Kidney epithelial cell (primary cell): ENCODE results near the gene AXIN1. TPM values are rescaled to one million over a fixed set of nuclear protein-coding genes. Genes with fewer than 3 reads are reported as not detected.
A peak's percentile ranks its signal among the peaks of the same experiment; 100 is the strongest.
"Not testable (repeated sequence)": the region's sequence is repeated elsewhere in the genome, so short reads cannot be mapped to it uniquely, and the experiment has no call there.

Experiments
- DNase-seq: peaks from one replicate; pipeline ENCODE4 v3.0.0-alpha.2; 2010; ENCODE audit warnings: low read depth
- H3K27me3 ChIP-seq: 2 replicates; pipeline ENCODE4 v1.6.0; 2011; ENCODE audit warnings: low read length; ENCODE audit not compliant: control insufficient read depth, insufficient read depth
- H3K36me3 ChIP-seq: 2 replicates; pipeline ENCODE4 v1.5.1; 2011; ENCODE audit warnings: low read length; ENCODE audit not compliant: control insufficient read depth, insufficient read depth
- H3K4me3 ChIP-seq: 2 replicates; pipeline ENCODE4 v1.5.1; 2011; ENCODE audit warnings: low read depth, mild to moderate bottlenecking, control low read depth, low read length
- CTCF ChIP-seq: IDR thresholded peaks from 2 replicates; pipeline ENCODE4 v1.5.1; 2011; ENCODE audit warnings: mild to moderate bottlenecking, moderate library complexity, low read length, control low read depth, inconsistent platforms; ENCODE audit not compliant: insufficient read depth, poor library complexity, severe bottlenecking
- total RNA-seq: library from RNA; depleted of rRNA; stranded (reverse); fragments of >200 nt; gene quantifications from 2 replicates; pipeline ENCODE4 v1.2.3, GENCODE V29; 2015

Gene AXIN1
- total RNA-seq, 1 donor from 2014 or later = 43.0 TPM

- DNase-seq = peak; percentile 52
- Histone ChIP-seq H3K27me3 (no peaks in the 10 kb centered on the region), H3K4me3 (no peak overlapping the region), H3K36me3 (no peaks in the 10 kb centered on the region)
- peak; percentile 92 for TF ChIP-seq CTCF
Observed at GRCh38 chr16:391885-392335, 39.4 kb upstream of the AXIN1 start.

- no peak for DNase-seq
- Histone ChIP-seq H3K36me3 (no peaks in the 10 kb centered on the region), H3K27me3 (no peaks in the 10 kb centered on the region), H3K4me3 (no peak overlapping the region)
- TF ChIP-seq CTCF = no peak
Observed at GRCh38 chr16:389352-389751, 36.8 kb upstream of the AXIN1 start.

GRCh38 chr16:387761-388666 is 35.5 kb upstream of the AXIN1 start:
- DNase-seq, H3K27me3 ChIP-seq, H3K36me3 ChIP-seq, H3K4me3 ChIP-seq: not testable (repeated sequence)

GRCh38 chr16:386641-387156 is 34.2 kb upstream of the AXIN1 start:
- H3K36me3 ChIP-seq = no peaks in the 10 kb centered on the region
- TF ChIP-seq CTCF = peak; percentile 8
- no peak for DNase-seq
- H3K27me3 ChIP-seq = no peaks in the 10 kb centered on the region
- no peak overlapping the region for H3K4me3 ChIP-seq

GRCh38 chr16:383326-384051 is 31.0 kb upstream of the AXIN1 start:
- H3K4me3 ChIP-seq = no peak overlapping the region
- H3K27me3 ChIP-seq = no peaks in the 10 kb centered on the region
- TF ChIP-seq CTCF = no peak
- H3K36me3 ChIP-seq = no peaks in the 10 kb centered on the region
- DNase-seq = peak; percentile 32
